NCI-H2196 treated with DMSO at 0.1 percent for 48 hours (cell line): Measurements from ENCODE around the gene EEF1G.
"Not testable (repeated sequence)": the region's sequence is repeated elsewhere in the genome, so short reads cannot be mapped to it uniquely, and the experiment has no call there.

ENCODE experiments used
- DNase-seq: peaks from one replicate; lab custom pipeline; 2025; ENCODE audit not compliant: unreplicated experiment; lab: John Stamatoyannopoulos, UW

The EEF1G gene

DNA sequence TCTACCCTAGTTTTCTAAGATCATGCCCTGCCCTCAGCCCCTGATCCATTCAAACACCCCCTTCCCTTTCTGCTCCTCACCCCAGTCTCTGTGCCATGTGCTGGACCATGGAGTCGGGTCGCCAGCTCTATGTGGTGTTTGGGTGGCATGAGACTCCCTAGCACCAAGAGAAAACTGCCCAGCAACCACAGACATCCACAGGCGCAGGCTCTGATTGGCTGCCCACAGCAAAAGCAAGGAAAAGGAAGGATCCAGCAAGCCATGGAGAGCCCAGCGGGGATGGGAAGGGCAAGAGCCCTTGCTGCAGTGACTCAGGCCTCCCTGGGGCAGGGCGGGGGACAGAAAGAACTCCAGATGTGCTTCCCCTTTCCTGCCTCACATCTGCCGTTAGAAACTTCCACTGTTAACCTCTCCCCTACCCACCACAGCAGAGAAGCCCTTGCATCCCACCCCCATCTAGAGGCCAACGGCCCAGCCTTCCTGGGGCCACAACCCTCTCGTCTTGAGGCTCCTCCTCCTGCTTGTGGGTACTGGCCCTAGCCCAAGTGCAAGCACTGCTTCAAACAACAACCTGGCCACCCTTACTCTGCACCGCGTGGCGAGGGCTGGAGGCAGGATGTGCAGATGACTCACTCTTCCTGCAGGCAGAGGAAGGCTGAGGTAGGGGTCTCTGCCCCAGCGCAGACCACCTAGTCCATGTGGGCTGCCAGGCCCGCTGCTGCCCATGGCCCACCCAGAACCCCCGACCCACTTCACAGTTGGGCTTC, 17.4 kb downstream of the EEF1G start:
- DNase-seq: peak; percentile 88

DNA sequence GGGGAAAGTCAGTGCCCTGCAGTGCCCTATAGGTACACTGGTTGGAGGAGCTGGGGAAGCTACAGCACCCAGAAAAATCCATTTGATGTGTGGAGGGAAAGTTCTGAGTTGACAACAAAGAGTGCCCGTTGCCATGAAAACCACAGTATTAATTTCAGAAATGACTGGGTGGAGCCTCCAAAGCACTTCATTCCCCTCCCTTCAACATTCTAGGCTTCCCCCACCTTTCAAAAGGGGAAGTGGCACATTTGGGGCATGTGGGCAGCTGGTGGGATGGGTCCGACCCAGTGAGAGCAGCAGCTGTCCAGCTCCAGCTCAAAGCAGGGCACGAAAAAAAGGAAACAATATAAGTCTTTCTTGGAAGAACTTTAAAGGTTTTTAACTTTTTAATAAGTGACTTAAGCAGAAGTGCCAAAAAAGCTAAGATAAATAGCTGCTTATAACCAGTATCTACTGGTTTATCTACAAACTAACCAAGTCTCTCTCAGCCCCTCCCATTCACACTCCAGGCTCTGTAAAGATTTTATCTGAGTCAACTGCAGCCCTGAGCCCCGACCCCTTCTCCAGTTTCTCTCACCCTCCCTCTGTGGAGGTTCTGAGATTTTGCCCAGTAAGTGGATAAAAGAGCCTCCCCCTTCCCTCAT, 18.1 kb downstream of the EEF1G start:
- no peak for DNase-seq

DNA sequence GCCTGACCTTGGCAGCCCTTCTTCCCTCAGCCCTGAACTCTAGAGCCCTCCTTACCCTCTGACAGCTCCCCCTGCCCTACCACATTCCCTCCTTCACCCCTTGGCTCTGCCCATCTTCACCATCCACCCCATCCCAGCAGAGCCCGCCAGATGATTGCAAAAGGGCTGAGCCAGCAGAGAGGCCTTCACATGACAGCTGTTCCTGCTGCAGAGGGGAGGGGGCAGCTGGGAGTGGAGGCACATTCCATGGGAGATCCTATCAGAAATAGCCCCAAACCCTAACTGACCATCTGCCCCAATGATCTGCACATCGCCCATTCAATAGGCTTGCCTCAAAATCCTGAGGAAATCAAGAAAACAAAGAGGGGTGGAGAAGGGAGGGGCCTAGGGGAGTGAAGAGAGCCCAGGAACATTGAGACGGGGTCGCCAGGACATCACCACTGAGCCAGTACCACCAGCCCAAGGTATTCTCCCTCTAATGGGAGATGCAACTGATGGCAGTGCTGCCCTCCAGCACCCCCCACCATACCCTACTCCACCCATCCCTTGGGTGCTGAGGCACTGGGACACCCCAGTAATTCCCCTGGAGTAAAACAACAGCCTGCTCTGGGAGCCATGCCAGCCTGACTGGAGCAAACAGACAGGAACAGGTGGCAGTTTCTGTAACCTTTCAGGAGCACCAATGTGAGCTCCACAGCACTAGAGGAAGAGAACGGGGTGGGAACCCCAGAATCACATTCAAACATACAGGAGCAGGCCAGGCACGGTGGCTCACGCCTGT, 19.1 kb downstream of the EEF1G start:
- DNase-seq: no peak

DNA sequence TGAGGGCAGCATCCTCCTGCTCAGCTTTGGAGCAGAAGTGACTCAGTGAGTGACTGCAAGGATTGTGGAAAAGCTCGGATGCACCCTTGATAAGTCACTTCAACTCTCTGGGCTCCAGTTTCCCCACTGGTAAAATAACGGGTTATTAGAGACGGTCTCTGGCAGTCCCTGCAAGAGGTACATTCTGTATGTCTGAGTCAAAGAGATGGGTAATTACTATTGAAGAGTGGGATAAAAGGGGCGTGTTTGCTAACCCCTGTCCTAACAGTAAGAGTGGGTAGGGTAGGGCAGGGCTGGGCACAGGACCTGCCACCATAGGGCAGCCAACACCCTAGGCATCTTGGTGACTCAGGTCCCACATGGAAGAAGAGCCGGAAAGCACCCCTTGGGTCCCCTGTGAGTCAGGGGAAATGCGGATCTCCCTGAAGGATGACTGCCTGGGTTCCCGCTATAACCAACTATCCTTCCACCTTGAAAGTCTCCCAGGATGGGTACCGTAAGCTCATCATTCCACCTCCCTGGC, 19.8 kb downstream of the EEF1G start:
- DNase-seq: no peak

DNA sequence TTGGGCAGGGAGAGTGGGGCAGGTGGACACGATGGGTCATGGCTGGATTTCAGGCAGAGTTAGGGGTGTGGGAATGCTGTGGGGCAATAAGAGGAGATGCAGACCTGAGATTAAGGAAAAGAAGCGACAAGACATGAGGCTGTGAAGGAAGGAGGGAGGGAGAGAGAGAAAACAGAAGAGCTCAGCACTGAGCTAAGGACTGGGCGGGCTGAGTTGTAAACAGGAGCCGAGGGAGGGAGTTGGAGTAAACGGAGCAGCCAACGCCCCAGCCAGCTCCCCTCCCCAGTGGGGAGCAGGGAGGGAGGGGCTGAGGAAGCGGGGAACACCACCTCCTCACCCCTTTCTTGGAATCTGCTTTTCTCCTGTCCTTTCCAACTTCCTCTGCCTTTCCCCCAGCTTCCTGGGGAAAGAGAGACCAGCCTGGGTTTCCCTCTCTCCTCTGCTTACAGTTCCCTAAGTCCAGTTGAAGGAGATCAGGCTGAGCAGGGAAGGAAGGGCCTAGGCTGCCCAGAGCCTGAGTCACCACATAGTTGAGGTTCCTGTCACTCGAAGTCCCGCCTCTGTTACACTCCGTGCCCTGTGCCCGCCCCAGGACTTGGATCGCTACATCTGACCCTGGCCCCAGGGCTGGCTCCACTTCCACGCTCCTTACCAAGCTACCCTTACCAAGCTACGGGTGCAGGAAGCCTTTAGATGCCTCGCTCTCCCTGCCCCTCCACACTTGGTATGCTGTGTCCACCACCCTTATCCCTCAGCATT, 20.4 kb downstream of the EEF1G start:
- DNase-seq: no peak

DNA sequence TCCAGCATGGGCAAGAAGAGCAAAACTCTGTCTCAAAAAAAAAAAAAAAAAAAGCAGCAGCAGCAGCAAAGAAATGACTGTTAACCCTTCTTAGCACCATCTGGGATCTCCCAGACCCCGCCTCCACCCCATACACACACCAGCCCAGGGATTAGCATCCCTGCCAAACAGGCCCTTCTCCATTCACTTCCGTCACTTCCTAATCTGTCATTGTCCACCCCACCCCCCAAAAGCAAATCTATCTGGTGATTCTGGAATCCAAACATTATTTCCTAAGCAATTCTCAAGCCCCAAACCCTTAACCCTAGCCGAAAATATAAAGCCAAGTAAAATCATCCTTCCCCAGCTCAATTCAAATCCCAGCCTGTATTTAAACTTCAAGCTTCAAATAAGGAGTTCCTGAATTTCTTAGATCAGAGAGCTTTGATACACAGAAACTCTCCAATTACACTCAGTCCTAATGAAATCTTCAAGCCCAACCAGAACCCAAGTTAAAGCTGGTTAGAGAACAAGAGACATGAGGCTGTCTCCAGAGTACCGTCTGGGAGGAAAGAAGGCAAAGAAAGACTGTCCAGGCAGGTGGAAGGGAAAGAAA, 21.1 kb downstream of the EEF1G start:
- DNase-seq: no peak

DNA sequence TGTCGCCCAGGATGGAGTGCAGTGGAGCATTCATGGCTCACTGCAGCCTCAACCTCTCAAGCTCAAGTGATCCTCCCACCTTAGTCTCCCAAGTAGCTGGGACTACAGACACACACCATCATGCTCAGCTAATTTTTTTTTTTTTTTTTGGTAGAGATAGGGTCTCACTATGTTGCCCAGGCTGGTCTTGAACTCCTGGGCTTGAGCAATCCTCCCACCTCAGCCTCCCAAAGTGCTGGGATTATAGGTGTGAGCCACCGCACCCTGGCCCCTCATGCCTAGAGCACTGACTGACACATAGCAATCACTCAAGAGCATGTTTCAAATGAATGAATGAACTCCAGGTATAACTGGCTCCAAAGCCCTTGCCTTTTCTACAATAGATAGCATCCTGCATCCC, 23.2 kb downstream of the EEF1G start:
- DNase-seq: not testable (repeated sequence)

DNA sequence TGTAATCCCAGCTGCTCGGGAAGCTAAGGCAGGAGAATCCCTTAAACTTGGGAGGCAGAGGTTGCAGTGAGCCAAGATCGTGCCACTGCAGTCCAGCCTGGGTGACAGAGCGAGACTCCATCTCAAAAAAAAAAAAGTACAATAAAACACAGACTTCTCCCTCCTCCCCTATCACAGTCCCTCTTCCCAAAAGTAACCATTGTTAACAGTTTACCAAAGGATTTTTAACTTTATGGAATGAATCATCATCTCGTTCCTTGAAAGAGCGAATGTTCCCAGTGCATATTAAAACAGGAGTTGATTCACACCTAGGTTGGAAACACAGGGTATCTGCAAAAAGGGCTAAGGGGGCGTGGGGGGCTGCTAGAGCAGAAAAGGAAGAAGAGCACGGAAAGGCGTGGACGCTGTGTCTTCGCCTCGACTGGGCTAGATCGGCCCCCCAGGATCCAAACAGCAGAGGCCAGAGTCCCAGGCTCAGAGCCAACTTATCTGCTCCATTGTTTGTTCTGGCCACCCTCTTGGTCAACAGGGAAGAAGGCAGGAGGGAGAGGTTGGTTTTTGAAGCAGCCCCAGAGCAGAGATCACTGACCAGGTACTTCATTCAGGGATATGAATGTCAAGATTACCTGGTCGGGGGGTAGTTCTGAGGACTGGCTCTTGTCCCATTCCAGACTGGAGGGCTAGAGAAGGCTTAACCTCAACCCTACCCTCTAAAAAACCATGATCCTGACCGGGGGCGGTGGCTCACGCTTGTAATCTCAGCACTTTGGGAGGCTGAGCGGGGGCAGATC, 25.0 kb downstream of the EEF1G start:
- DNase-seq: no peak

DNA sequence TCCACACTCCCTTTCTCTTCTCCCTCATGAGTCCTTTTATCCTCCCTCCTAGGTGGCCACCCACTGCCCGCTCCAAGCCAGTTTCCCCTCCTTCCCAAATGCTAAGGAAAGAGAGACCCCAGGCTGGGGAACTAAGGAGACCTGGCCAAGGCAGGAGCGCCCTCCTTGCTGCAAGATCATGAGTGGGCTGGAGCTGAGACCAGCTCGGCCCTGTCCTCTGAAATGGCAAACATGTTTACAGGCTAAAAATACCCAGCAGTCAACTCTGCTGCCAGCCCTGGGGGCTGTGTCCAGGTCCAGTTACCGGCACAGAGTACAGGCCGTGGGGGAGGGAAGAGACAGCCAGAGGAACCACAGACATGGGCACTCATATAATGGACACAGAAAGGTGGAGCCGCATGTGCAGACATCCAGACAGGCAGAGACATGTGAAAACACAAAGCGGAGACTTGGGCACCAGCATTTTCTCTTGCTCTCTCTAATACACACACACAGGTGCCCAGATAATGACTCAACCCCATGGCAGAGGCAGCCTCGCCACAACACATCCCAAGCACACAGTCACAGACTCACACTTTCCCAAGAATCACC, 25.9 kb downstream of the EEF1G start:
- DNase-seq: no peak

DNA sequence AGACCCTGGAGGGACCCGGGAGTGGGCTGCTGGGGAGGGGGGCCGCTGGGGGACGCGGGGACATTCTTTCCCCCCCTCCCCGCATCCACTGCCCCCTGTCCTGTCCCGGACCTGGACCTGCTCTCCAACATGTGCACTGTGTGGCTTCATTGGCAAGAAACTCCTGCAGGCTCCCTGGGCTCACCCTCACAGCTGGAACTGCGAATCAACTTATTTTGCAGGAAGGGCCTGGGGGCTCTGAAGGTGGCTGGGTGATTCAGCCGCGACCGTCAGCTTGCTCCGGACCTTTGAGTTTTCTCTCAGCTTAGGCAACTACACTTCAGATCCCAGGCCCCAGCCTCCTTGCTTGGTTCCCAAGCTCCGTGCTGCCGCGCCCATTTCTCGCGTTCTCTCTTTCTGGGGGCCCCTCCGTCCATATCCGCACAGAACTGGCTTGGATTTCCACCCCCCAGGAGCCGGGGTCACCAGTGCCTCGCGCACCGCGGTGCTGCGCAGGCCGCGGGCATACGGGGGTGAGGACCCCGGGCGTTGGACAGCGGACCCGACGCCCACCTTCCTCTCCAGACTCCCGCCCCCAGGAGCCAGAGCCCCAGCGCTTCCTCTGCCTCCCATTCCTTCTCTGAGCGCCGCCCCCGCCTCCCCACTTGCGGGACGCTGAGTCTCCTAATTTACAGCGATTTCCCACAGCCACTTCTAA, 26.6 kb downstream of the EEF1G start:
- DNase-seq: no peak

DNA sequence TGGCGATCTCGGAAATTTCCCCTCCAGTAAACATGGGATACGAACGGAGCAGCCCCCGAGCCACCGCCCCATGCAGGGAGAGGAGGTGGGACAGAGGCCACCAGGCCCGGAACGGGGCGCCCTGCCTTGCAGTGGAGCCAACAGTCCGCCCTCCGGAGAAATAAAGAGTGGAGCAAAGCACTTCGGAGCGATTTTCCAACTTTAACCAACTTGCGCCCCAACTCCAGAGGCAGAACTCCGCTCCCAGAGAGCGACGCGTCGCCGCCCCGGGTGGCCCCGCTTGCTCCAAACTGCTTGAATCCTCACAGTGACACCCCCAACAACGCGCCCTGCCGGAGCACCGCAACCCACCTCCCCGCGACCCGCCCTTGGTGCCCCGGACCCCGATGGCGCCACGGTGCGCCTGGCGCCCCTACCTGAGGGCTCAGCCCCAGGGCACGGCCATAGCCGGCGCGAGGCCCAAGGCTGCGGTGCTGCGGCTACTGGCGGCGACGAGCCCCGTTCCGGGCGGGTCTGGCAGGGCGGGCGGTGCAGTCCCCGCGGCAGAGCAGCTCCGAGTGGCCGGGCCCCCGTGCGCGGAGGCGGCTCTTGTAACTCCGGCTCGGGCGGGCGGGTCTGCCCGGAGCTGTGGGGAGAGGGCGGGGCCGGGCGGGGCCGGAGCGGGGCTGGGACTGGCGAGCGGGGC, 27.3 kb downstream of the EEF1G start, which contains the start of gene AHNAK:
AHNAK (minus strand) TSS at position 563 of the 685 bp plus-strand sequence. CDS start 10,708 bp downstream, outside the sequence.
- DNase-seq: no peak

DNA sequence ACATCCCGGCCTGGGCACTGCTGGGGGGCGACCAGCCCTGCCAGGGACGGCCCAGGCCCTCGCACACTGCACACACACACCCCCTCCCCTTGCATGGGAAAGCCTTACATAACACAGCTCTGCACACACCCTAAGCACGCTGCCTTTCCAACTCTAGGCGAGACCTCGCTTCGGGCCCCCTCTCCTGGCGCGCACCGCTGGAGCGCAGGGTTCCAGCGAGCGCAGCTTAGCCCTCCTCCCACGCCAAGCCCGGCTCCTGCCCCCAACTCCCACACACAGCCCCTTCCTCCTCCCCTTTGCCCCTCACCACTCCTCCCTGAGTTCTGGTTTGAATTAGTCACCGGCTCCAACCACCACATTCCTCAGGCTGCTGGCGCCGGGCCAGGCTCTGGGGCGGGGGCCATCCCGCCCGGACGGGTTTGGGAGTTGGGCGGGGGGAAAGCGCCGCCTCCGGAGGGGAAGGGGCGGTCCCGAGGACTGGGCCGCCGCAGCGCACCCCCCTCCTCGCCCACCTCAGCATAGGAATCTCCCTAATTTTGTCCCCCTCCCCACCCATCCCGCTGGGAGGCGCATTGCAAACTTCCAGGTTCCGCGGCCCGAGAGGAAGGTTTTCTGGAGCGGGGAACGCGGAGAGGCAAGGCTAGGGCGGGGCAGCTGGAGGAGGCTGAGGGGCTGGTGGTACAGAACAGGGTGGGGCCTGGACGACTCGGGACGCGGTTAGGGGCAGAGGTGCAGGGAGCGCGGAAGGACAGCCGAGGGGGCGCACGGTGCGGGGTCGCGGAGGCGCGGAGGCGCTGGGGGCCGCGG, 28.1 kb downstream of the EEF1G start:
- DNase-seq: no peak

DNA sequence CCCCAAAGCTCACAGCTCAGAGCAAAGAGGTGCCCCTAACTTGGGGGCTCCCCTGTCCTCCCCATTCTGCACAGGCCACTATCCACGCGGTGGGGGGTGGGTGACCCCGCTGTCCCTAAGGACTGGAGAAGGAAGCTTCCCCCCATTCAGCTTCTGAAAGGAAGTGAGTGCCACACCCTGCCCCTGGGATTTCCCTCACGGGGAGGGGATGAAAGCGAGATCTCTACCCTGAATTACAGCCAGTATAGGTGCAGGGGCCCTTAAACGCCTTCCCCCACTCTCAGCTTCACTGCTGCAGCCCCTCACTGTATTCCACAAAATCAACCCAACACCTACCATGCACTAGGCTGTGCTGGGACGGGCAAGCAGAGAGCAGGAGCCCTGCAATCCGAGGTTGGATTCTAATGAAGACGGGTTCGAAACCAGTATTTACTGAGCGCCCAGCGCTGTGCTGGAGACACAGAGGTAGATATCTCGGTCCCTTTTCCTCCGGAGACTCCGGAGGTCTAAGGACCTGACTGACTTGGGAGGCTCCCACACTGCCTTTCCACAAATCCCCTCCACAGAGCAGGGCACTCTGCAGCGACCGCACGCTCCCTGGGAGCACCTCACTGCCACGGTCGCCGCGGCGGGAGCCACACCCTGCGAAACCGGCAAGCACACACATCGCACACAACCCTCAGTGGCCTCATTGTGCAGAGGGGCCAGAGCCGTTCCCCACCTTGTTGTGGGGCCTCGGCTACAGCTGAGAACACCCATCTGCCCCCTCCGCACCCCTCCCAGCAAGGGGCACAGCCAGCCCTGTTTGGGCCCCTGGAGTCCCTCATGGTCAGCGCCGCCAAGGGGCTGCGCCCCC, 28.9 kb downstream of the EEF1G start:
- no peak for DNase-seq

DNA sequence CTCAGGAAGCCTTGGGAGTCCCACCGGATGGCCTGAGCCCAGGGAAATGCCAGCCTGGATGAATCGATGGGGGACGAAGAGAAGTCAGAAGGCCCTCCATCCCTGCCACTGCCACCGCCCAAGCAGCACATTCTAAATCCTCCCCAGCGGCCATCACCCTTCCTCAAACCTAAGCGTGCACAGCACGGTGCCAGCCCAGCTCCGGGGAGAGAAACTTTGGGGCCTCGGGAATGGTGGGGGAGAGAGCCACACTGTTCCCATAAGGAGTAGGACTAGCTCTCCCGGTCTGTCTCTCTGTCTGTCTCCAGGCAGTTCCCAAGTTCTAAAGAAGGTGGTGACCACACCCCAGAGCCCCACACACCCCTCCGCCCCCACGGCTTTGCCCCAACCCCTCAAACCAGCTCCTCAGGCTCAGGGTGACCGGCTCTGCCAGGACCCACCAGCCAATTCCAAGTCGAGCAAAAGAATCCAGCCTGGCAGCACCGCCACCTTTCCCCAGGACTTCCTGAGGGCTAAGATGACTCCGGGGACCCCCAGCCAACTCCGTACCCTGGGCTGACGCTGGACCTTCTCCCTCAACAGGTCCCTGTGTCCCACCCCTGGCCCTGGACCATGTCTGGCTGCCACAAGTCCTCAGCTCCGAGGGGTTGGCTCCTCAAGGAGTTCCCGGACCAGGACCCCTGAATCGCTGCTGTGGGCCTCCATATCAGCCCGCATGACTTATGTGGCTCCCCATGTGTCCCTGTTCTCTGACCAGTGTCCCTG, 29.8 kb downstream of the EEF1G start:
- DNase-seq: no peak

DNA sequence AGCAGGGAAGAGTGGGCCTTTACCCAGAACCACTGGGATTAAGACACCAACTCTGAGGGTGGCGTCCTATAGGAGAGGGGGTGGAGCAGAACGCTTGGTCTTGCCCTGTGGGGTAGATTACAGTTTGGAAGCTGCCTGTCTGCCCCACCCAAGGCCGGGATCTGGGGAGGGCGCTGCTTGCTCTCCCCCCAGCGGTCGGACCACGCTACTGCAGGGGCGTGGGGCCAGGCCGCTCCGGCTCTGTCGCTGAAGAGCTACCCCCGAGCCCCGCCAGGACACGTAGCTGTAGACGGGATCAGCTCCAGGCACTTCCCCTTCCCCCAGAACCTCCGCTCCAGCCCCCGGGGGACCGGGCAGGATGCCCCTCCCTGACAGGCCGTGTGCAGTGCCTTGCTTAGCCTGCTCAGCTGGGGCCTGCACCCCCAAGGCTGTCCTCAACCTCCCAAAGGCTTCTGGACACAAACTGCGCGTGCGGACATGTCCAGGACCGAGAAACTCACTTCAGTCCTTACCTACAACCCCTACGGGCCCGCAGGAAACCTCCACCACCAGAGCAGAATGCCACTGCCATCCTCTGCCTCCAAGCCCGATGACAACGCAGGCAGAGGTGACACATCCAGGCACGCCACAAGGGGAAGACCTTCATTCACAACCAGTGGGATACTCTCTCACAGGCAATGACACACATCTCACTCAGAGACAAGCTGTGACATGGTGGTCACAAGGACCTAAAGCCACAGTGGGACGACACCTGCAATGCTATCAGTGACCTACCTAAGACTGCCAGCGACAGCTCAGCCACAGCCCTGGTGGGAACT, 30.7 kb downstream of the EEF1G start:
- no peak for DNase-seq
